GM12891 (cell line): Measurements from ENCODE around the gene ZNF175.

ENCODE experiments used
- POLR2A ChIP-seq: IDR thresholded peaks from 2 replicates; pipeline ENCODE4 v1.6.1; 2011; ENCODE audit warnings: low read depth, low read length, control low read depth
- POLR2AphosphoS5 ChIP-seq: IDR thresholded peaks from 2 replicates; pipeline ENCODE4 v1.6.1; 2011; ENCODE audit warnings: low read depth, low read length, control low read depth
- POU2F2 ChIP-seq: IDR thresholded peaks from 2 replicates; pipeline ENCODE4 v1.6.1; 2011; ENCODE audit warnings: low read depth, mild to moderate bottlenecking, control low read depth, low read length, moderate library complexity
- SPI1 ChIP-seq: IDR thresholded peaks from 2 replicates; pipeline ENCODE4 v1.6.1; 2011; ENCODE audit warnings: low read depth, low read length, control low read depth
- TAF1 ChIP-seq: IDR thresholded peaks from 2 replicates; pipeline ENCODE4 v1.6.1; 2011; ENCODE audit warnings: low read depth, low read length, control low read depth

DNA sequence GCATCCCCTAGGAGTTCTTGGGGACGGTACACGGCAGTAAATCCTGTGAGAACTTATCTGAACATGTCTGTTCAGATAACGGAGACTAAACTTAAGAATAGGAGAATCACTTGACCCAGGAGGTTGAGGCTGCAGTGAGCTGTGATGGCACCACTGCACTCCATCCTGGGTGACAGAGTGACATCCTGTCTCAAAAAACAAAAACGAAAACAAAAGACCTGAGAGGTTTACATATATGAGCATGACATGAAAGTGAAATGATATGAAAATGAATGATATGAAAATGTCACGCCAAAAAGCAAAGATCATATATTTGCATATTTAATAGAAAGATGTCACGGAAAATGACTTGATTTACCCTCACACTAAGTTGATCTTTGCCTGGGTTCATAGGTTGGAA is 5.8 kb downstream of the ZNF175 start:
- TF ChIP-seq TAF1 (no peak), POLR2AphosphoS5 (no peak), POLR2A (no peak), SPI1 (no peak), POU2F2 (no peak)
